Measurements from ENCODE around the gene FAM20C.
"Not testable (repeated sequence)": the region's sequence is repeated elsewhere in the genome, so short reads cannot be mapped to it uniquely, and the experiment has no call there.

The FAM20C gene

DNA sequence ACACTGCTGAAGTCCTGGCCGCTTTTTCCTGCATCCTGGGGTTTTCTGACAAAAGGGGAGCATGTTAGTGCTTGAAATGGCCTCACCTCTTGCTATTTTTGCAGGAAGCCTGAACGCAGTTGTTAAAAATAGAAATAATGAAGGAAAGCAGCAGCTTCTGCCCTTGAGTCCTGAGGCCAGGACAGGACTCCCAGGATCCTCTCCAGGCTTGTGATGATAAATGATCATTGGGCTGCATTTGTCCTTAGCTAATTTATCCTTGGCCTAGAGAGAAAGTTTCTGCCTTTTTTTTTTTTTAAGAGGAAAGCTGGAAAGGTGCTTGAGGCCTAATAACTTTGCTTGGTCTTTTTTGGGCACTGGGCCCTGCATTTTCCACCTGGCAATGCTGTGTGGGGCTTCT is 17.7 kb upstream of the FAM20C start:
- H3K4me3 ChIP-seq (ENCODE audit: low read length), result no peak overlapping the region
- no peak for TF ChIP-seq ZNF274 (IDR thresholded peaks at IDR 0.05; ENCODE audit: low read depth, low read length)

DNA sequence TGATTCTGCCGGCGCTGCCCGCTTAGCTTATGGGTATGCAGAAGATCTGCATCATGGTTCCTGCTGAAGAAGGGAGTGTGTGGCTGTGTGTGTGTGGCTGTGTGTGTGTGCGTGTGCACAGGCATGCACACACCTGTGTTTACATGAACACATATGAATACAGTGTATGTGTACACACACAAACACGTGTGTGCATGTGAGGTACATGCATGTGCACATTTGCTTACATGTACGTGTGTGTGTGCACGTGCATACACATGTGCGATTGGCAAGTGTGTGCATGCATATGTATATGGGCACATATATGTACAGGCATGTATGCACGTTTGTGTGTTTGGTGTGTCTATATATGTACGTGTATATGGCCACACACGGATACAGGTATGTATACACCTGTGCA is 16.4 kb upstream of the FAM20C start:
- no peak for TF ChIP-seq ZNF274 (IDR thresholded peaks at IDR 0.05; ENCODE audit: low read depth, low read length)
- H3K4me3 ChIP-seq (ENCODE audit: low read length), result no peak overlapping the region

DNA sequence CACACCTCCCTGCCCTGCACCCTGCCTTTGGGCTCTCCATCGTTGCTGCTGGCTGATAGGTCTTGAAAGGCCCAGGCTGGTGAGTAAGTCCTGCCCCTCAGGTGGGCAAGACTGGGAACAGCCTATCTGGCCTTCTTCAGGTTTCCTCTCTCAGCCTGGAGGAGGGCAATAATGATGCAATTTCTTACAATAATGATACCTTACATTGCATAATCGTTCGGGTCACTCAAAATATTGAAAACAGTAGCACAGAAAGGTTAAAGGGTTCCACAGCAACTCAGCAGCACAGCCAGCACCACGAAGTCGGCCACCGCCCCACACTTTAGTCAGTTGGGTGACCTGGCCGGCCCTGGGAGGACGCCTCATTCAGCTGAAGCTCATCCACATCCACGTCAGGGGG is 16.0 kb upstream of the FAM20C start:
- no peak overlapping the region for H3K4me3 ChIP-seq (ENCODE audit: low read length)
- no peak for TF ChIP-seq ZNF274 (IDR thresholded peaks at IDR 0.05; ENCODE audit: low read depth, low read length)

DNA sequence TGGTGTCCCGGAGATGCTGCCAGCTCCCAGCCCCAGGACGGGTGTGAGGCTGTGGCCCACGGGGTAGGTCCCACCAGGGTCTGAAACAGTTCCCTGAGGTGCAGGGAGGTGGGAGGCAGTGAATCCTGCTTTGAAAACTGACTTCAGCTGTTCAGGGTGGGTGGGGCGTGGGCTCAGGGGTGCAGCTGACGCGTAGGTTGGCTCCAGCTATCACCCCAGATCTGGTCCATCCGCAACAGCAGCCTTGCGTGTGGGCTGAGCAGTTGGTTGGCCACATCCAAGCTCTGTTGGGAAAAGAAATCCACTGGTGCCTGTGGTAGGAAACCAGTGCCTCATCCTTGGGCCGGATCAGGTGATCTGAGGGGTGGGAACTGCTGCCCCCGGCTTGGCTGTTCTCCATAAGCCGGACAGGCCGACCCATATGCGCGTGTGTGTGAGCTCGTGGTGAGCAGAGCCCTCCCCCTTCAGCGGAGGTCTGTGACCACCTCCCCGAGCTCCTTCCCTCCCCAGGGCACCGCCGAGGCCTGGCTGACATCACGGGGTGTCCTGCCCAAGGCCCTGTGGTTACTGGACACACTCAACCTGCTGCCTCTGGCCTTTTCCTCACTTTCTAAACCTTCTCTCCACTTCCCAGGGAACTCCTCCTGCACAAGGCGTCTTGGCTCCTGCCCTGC is 15.4 kb upstream of the FAM20C start:
- TF ChIP-seq ZNF274 (IDR thresholded peaks at IDR 0.05; ENCODE audit: low read depth, low read length), result no peak
- no peak overlapping the region for H3K4me3 ChIP-seq (ENCODE audit: low read length)

DNA sequence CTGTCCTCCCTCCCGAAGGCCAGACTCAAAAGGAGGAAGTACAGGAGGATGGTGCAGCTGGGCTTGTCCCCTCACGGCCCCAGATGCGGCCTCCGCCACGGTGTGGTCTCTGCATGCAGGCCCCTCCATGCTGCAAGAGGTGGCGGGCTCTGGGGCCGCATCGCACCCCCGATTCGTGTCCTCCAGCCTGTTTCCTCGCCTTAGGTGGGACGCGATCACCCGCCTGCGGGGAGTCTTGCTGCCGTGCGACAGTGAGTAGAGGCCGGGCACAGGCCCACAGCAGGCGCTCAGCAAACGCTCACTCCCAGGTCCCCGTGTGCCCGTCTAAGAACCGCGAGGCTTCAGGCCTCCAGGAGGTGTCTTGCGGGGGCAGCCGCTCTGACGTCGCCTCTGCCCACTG is 13.9 kb upstream of the FAM20C start:
- no peak for TF ChIP-seq ZNF274 (IDR thresholded peaks at IDR 0.05; ENCODE audit: low read depth, low read length)
- H3K4me3 ChIP-seq (ENCODE audit: low read length), result no peak overlapping the region

DNA sequence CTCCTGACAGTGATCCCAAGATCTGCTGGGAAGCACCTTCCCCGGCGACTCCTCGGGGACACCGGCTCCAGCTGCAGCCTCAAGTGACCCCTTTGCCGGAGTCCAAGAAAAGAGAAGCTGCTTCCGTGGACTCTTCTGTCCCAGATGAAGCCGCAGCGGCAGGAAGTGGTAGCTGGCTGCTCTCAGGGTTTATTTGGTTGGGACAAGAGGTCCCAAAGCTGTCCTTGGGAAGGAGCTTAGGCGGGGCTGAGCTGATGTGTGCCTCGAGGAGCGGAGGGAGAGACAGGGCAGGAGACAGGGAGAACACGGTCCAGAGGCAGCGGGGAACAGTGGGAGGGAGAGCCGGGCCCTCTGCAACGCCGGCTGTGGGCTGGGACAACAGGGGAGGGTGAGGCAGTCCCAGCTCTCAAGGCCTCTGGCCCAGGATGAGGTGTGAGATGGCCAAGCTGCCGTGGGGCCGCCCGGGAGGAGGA is 13.1 kb upstream of the FAM20C start:
- no peak for TF ChIP-seq ZNF274 (IDR thresholded peaks at IDR 0.05; ENCODE audit: low read depth, low read length)
- no peak overlapping the region for H3K4me3 ChIP-seq (ENCODE audit: low read length)

DNA sequence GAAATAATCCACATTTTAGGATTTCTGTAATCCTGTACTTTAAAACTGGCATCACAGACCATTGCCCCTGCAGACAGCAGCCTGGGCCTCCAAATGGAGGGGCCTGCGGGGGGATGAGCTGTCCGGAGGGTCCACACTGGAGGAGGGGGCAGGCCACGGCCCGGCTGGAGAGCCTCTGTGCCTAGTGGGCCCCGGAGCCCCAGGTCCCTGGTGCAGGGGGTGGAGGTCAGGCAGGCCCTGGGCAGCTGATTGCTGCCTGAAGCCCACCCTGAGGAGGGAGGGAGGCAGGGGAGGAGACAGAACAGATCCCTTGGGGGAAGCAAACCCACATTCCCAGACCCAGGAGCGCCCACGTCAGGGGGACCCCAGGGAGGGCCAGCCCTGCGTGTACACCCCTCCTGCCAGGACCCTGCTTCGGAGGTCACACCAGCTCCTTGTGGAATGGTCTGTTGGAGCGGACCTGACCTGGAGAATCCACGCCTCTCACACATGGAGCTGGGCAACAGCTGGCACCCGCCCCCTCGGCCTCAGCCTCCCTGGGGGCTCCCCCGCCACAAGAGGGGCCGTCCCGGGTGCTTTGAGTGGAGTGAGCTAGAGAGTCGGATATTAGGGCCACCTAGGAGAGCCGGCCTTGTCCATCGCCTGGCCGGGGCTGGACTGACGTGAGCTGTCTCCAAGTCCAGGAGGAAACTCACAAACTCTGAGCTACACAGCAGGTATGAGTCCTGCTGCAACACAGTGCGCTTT is 12.2 kb upstream of the FAM20C start:
- no peak overlapping the region for H3K4me3 ChIP-seq (ENCODE audit: low read length)
- no peak for TF ChIP-seq ZNF274 (IDR thresholded peaks at IDR 0.05; ENCODE audit: low read depth, low read length)

DNA sequence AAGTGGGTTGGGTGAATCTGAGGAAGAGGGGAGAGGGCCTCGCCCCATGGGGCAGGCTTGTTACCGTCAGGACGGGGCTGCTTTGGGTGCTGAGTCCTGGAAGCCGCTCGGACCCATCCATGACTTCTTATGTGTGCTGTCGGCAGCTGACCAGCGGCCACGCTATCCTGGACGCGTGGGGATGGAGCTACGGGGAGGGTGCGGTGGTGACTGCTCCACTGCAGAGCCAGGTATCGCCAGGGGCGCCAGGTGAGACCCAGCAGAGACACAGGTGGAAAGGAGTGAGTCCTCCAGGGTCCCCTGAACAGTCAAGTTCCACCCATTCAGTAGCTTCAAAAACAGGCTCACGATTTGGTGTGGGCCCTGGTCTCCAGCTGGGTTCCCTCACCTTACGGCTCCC is 10.6 kb upstream of the FAM20C start:
- no peak for TF ChIP-seq ZNF274 (IDR thresholded peaks at IDR 0.05; ENCODE audit: low read depth, low read length)
- H3K4me3 ChIP-seq (ENCODE audit: low read length), result no peak overlapping the region

DNA sequence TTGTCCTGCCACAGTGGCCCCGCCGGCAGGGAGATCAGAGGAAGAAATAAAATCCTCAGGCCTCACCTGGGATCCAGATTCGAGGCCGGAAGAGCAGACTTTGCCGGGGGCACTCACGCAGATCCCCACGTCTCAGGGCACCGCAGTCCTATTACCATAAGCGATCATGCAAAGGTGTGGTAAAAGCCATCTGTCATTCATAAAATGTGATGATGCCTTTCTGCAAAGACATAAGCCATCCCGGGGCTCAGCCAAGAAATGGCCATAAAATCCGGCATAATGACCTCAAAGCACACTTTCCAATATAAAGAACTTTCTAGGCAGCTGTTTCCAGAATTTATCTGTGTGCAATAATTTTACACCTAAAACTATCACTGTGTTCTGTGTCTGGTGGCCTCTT is 9.9 kb upstream of the FAM20C start:
- H3K4me3 ChIP-seq (ENCODE audit: low read length), result not testable (repeated sequence)

DNA sequence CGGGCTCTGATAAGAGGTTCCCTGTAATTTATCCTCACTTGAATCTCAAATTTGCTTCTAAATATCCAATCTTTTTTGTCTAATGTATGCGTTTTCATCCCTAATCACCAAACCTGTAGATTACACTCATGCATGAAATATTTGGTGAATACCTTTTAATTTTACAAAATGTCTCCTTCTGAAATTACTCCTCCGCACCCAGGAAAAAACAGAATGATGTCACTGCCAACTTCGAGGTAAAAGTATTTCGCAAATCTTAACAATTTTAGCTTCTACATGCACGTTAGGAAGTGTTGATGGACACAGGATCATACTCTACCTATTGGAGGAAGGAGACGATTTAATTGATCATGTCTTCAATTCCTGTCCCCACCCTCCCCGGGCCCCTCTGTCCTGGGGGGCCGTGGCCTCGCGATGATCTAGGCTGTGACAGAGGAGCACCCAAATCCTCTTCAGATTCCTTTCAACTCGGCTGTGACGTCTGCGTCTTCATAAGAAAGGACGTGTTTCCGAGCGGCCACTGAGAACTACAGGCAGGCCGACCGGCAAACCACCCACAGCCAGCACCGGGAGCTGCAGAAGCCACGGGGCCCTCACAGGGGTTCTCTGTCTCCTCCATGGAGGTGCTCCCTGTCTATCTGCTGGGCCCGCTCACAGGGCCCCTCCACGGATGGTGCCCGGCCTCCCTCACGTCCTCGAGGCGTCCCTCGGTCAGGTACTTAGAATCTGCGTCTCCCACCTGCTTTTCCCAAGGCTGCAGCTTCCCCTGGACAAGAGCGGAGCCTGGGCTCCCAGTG is 8.7 kb upstream of the FAM20C start:
- no peak for TF ChIP-seq ZNF274 (IDR thresholded peaks at IDR 0.05; ENCODE audit: low read depth, low read length)
- no peak overlapping the region for H3K4me3 ChIP-seq (ENCODE audit: low read length)

DNA sequence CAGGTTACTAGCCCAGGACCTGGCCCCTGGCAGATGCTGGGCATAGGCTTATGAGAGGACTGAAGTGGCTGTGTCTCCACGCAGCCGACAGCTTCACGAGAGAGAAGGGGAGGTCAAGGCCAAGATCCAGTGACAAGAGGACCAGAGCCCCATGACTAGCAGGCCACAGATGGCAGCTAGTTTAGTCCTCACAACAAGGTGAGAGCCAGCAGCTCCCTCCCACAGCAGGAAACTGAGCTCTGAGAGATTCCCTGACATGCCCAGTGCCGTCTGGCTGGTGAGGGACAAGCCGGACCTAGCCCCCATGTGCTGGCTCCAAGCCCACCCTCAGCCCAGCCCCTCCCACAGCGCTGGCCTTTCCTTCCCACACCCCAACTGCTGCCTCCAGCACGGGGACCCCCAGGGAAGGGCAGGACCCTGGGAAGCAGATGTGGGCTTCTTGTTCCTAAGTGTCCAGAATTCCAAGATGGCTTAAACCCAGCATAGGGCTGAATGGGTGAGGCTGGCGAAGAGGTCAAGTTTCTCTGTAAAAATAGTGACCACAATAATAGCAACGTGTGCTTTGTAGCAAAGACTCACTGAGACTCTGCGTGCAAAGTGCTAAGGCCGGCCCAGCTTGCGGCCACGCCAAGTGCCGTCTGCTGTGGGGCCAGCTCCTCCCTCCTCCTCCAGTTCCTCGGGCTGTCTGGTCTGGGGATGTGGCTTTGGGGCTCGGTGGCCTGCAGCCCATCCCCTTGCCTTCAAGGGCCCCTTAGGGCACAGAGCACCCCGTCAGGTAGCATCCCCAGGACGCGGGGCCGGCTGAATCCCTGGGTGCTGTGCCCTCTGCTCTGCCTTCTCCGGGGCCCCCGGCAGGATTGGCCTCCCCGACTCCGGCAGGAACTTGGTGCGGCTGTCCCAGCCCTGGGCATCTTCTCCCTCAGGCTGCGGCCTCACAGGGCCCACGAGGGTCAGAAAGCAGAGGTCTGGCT is 7.8 kb upstream of the FAM20C start:
- TF ChIP-seq ZNF274 (IDR thresholded peaks at IDR 0.05; ENCODE audit: low read depth, low read length), result no peak
- no peak overlapping the region for H3K4me3 ChIP-seq (ENCODE audit: low read length)

DNA sequence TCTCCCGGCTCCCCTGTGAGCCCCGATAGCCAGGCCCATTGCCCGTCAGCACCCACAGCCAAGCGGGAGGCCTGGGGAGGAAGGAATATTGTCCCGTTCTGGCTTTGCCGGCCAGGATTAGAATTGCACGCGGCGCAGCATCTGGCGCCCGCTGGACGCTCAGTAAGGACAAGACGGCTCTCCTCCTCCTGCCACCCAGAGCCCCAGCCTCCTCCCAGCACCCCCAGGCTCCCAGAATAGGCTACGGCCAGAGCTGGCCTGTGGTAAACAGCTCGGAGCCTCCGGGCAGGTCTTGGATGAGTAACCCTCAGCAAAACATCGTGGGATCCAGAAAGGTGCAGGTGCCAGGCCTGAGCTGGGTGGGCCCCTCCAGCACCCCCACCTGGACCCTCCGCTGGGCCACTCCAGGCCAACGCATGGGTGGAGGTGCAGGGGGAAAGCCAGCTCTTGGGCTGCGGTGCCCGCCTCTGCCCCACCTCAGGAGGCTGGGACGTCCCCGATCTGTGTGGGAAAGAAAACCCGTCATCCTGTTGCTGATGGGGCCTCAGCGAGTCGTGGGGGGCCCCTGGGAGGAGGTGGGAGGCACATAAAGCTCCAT is 5.8 kb upstream of the FAM20C start:
- no peak overlapping the region for H3K4me3 ChIP-seq (ENCODE audit: low read length)
- TF ChIP-seq ZNF274 (IDR thresholded peaks at IDR 0.05; ENCODE audit: low read depth, low read length), result no peak

DNA sequence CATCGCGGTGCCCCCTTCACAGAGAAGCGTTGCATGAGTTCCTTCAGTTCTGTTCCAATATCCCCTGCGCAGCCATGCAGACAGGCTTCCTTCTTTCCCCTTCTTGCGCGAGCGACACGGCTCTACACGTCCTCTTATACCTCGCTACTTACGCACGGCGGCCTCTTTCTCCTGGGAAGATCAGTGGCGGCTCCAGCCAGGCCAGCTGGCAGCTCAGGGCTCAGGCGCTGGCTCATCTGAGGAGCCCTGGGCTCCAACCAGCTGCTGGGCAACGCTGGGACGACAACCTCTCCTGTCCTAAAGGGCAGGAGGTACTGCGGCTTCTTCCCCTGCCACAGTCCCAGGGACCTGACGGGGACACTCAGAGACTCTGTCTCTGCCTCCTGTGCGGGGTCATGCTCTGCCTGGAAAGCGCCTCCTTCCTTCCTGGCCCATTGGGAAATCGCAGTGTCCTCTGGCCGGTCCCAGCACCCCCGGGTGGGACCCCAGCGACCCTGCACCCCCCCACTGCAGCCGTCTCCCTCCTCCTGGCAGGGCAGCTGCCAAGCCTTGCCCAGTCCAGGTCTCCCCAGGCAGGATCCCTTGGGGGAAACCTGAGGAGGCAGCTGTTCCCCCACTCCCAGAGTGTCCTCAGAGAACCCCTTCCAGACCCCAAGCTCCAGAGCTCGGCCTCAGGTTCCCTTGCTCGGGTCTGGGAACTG is 5.0 kb upstream of the FAM20C start:
- no peak for TF ChIP-seq ZNF274 (IDR thresholded peaks at IDR 0.05; ENCODE audit: low read depth, low read length)
- no peak overlapping the region for H3K4me3 ChIP-seq (ENCODE audit: low read length)
